Adrenal gland (tissue), 5 donors: ENCODE results near the gene NME5.

Source experiments
- POLR2A ChIP-seq, 2 donors: fragments of 450-650 bp; IDR thresholded peaks; one replicate each; pipeline ENCODE4 v1.6.1; 2017; ENCODE audit warnings: antibody characterized with exemption in 2 of 2, mild to moderate bottlenecking in 2 of 2, moderate library complexity in 1 of 2
- TF ChIP-seq, protein P1 (sequence below), 6 experiments: fragments of 450-650 bp in 4 of 6; fragments of 200-600 bp in 2 of 6; sonication (generic) in 1 of 6; IDR thresholded peaks; 1 replicate in 5 of 6; 2 replicates in 1 of 6; pipeline versions ENCODE4 v1.5.1 to v1.8.0; 2016 to 2021; ENCODE audit warnings: antibody characterized with exemption in 6 of 6, mild to moderate bottlenecking in 2 of 6, moderate library complexity in 1 of 6
- donor health status: DM: no; HTN: no; CAD: no.

DNA sequence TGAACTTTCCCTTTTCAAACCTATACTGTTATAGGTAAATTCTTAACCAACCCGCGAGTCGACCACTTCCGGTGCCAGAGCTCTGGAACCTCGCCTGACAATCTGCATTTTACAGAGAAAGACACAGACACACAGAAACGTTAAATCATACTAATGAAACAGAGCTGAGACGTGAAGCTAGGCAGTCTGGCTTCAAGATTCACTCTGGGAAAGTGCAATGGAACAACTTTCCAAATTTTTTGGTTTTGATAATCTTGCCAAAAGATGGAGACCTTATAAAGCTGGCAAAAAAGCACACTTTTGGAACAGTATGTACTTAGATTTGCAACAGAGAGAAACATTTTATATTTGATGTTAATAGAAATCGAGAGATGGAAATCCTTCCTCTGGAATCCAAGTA is 71.3 kb downstream of the NME5 start:
- TF ChIP-seq, protein P1, sequence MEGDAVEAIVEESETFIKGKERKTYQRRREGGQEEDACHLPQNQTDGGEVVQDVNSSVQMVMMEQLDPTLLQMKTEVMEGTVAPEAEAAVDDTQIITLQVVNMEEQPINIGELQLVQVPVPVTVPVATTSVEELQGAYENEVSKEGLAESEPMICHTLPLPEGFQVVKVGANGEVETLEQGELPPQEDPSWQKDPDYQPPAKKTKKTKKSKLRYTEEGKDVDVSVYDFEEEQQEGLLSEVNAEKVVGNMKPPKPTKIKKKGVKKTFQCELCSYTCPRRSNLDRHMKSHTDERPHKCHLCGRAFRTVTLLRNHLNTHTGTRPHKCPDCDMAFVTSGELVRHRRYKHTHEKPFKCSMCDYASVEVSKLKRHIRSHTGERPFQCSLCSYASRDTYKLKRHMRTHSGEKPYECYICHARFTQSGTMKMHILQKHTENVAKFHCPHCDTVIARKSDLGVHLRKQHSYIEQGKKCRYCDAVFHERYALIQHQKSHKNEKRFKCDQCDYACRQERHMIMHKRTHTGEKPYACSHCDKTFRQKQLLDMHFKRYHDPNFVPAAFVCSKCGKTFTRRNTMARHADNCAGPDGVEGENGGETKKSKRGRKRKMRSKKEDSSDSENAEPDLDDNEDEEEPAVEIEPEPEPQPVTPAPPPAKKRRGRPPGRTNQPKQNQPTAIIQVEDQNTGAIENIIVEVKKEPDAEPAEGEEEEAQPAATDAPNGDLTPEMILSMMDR (IDR thresholded peaks at IDR 0.05) = no peak
- TF ChIP-seq POLR2A (IDR thresholded peaks at IDR 0.05) = no peak
